H1 (cell line): Measurements from ENCODE around the gene KLF9. TPM values are rescaled to one million over a fixed set of nuclear protein-coding genes. Genes with fewer than 3 reads are reported as not detected.
A peak's percentile ranks its signal among the peaks of the same experiment; 100 is the strongest.

ENCODE experiments used
- CTCF ChIA-PET: fragments of 300-600 bp; sonication (Branson Sonifier 250); formaldehyde crosslinking; loops from one replicate; lab custom pipeline; 2021; ENCODE audit not compliant: partially characterized antibody; lab: Charles Lee
- POLR2A ChIA-PET: fragments of 300-600 bp; sonication (Branson Sonifier 250); formaldehyde crosslinking; loops from one replicate; lab custom pipeline; 2021; ENCODE audit warnings: inconsistent platforms; ENCODE audit not compliant: partially characterized antibody; lab: Charles Lee
- DNase-seq, 2 experiments: peaks; one replicate each; pipeline versions ENCODE4 v3.0.0 to v3.0.0-alpha.2; 2010 to 2022; ENCODE audit warnings: low spot score in 2 of 2, low read depth in 1 of 2, mixed read lengths in 1 of 2
- FAIRE-seq: peaks from 2 replicates; lab custom pipeline; 2011; peaks lifted over from hg19 to GRCh38; lab: Jason Lieb, UNC
- H2AFZ ChIP-seq: 2 replicates; pipeline ENCODE4 v1.8.1; 2012; ENCODE audit warnings: low read length, inconsistent platforms
- H2AK5ac ChIP-seq: 2 replicates; pipeline ENCODE4 v1.6.1; 2013; ENCODE audit warnings: low read depth, low read length
- H2BK120ac ChIP-seq: replicated peaks from 2 replicates; pipeline ENCODE3; 2013; ENCODE audit warnings: low read depth, low read length, inconsistent platforms
- H2BK12ac ChIP-seq: 2 replicates; pipeline ENCODE4 v1.6.1; 2013; ENCODE audit warnings: low read depth, low read length
- H2BK15ac ChIP-seq: 2 replicates; pipeline ENCODE4 v1.6.1; 2013; ENCODE audit warnings: low read length
- H2BK20ac ChIP-seq: 2 replicates; pipeline ENCODE4 v1.6.1; 2013; ENCODE audit warnings: low read length
- H2BK5ac ChIP-seq: 2 replicates; pipeline ENCODE4 v1.6.1; 2013; ENCODE audit warnings: low read depth, low read length
- H3K14ac ChIP-seq: 2 replicates; pipeline ENCODE4 v1.6.1; 2013; ENCODE audit warnings: inconsistent platforms; ENCODE audit not compliant: insufficient read length
- H3K18ac ChIP-seq: 2 replicates; pipeline ENCODE4 v1.6.1; 2013; ENCODE audit warnings: low read length; ENCODE audit errors: extremely low read depth
- H3K23ac ChIP-seq: 2 replicates; pipeline ENCODE4 v1.6.1; 2013; ENCODE audit warnings: inconsistent platforms; ENCODE audit not compliant: insufficient read length
- H3K23me2 ChIP-seq: 2 replicates; pipeline ENCODE4 v1.6.1; 2013; ENCODE audit warnings: low read depth, low read length
- H3K27ac ChIP-seq: 2 replicates; pipeline ENCODE4 v1.6.1; 2011; ENCODE audit warnings: low read depth, low read length, inconsistent platforms
- H3K27me3 ChIP-seq, 4 experiments: replicated peaks in 1 of 4; 1 replicate in 1 of 4; 2 replicates in 3 of 4; pipeline versions ENCODE4 v1.6.1 to v1.8.1; 2011 to 2013; ENCODE audit warnings: low read length in 3 of 4, mild to moderate bottlenecking in 3 of 4, inconsistent platforms in 2 of 4, mixed read lengths in 2 of 4, moderate library complexity in 1 of 4; ENCODE audit not compliant: control insufficient read depth in 3 of 4, insufficient read depth in 3 of 4; ENCODE audit errors: extremely low read depth in 1 of 4
- H3K36me3 ChIP-seq, 4 experiments: 2 replicates each; pipeline versions ENCODE4 v1.6.1 to v1.8.1; 2011 to 2013; ENCODE audit warnings: mild to moderate bottlenecking in 4 of 4, low read length in 3 of 4, moderate library complexity in 2 of 4, control low read depth in 1 of 4, inconsistent platforms in 1 of 4; ENCODE audit not compliant: insufficient read depth in 4 of 4, control insufficient read depth in 2 of 4
- H3K4ac ChIP-seq: replicated peaks from 2 replicates; pipeline ENCODE3; 2013; ENCODE audit warnings: low read length, low read depth, mixed read lengths, inconsistent platforms; ENCODE audit not compliant: insufficient read length
- H3K4me1 ChIP-seq, 4 experiments: replicated peaks in 1 of 4; 1 replicate in 1 of 4; 2 replicates in 3 of 4; pipeline versions ENCODE4 v1.6.1 to v1.8.1; 2011 to 2013; ENCODE audit warnings: low read length in 3 of 4, inconsistent platforms in 2 of 4, mixed read lengths in 1 of 4; ENCODE audit not compliant: insufficient read depth in 4 of 4, control insufficient read depth in 3 of 4
- H3K4me2 ChIP-seq, 2 experiments: 2 replicates each; pipeline versions ENCODE4 v1.6.1 to v1.8.1; 2011 to 2013; ENCODE audit warnings: low read depth in 2 of 2, low read length in 2 of 2, control low read depth in 1 of 2, inconsistent platforms in 1 of 2, mild to moderate bottlenecking in 1 of 2; ENCODE audit not compliant: insufficient read depth in 1 of 2
- H3K4me3 ChIP-seq, 4 experiments: fragments of 200-600, 300-600 bp in 1 of 4; sonication (generic), shearing (Covaris generic), sonication (Bioruptor Twin) in 1 of 4; 2 replicates each; pipeline versions ENCODE4 v1.5.1 to v1.8.1; 2011 to 2016; ENCODE audit warnings: low read length in 4 of 4, low read depth in 3 of 4, control low read depth in 2 of 4, inconsistent platforms in 2 of 4, mild to moderate bottlenecking in 2 of 4, mixed read lengths in 1 of 4, moderate library complexity in 1 of 4; ENCODE audit not compliant: insufficient read depth in 2 of 4; ENCODE audit errors: extremely low read depth in 1 of 4
- H3K56ac ChIP-seq: replicated peaks from 2 replicates; pipeline ENCODE3; 2013; ENCODE audit warnings: low read depth, mild to moderate bottlenecking, mixed read lengths, low read length, inconsistent platforms; ENCODE audit not compliant: insufficient read length
- H3K79me1 ChIP-seq: 2 replicates; pipeline ENCODE4 v1.6.1; 2013; ENCODE audit warnings: low read depth, low read length, control low read depth
- H3K79me2 ChIP-seq, 2 experiments: 2 replicates each; pipeline versions ENCODE4 v1.6.1 to v1.8.1; 2012 to 2013; ENCODE audit warnings: low read length in 2 of 2, mild to moderate bottlenecking in 2 of 2, inconsistent platforms in 1 of 2; ENCODE audit not compliant: insufficient read depth in 2 of 2, control insufficient read depth in 1 of 2
- H3K9ac ChIP-seq, 4 experiments: replicated peaks in 1 of 4; 1 replicate in 1 of 4; 2 replicates in 3 of 4; pipeline versions ENCODE4 v1.6.1 to v1.8.1; 2011 to 2013; ENCODE audit warnings: low read depth in 3 of 4, low read length in 3 of 4, control low read depth in 2 of 4, mild to moderate bottlenecking in 2 of 4, moderate library complexity in 2 of 4, inconsistent platforms in 1 of 4; ENCODE audit errors: extremely low read depth in 1 of 4
- H3K9me3 ChIP-seq, 2 experiments: 2 replicates each; pipeline versions ENCODE4 v1.6.1 to v1.8.1; 2012 to 2013; ENCODE audit warnings: mild to moderate bottlenecking in 2 of 2, moderate library complexity in 2 of 2, control low read depth in 1 of 2, inconsistent platforms in 1 of 2, low read depth in 1 of 2, low read length in 1 of 2, mixed read lengths in 1 of 2; ENCODE audit not compliant: insufficient read depth in 2 of 2
- H4K20me1 ChIP-seq, 2 experiments: replicated peaks in 1 of 2; 2 replicates each; pipeline versions ENCODE3 to v1.8.1; 2011 to 2013; ENCODE audit warnings: inconsistent platforms in 2 of 2, low read length in 2 of 2, mild to moderate bottlenecking in 1 of 2; ENCODE audit not compliant: insufficient read depth in 2 of 2, control insufficient read depth in 1 of 2
- H4K5ac ChIP-seq: 2 replicates; pipeline ENCODE4 v1.6.1; 2013; ENCODE audit warnings: low read length, low read depth, mixed read lengths, inconsistent platforms; ENCODE audit not compliant: insufficient read length
- H4K8ac ChIP-seq: 2 replicates; pipeline ENCODE4 v1.8.0; 2013; ENCODE audit warnings: mild to moderate bottlenecking, moderate library complexity, low read length, inconsistent platforms; ENCODE audit not compliant: insufficient read depth; ENCODE audit errors: extremely low read depth
- H4K91ac ChIP-seq: replicated peaks from 2 replicates; pipeline ENCODE3; 2013; ENCODE audit warnings: low read length, mixed read lengths, inconsistent platforms; ENCODE audit not compliant: insufficient read length
- WGBS, 2 experiments: shearing (Covaris generic) in 1 of 2; methylation state at CpG; one replicate each; pipeline versions ENCODE4 v1.1.6 to v1.1.7; 2013 to 2015; ENCODE audit warnings: low lambda C conversion rate in 2 of 2, mixed read lengths in 2 of 2, inconsistent platforms in 1 of 2, low coverage in 1 of 2, missing lambda C conversion rate in 1 of 2; ENCODE audit not compliant: insufficient replicate concordance in 2 of 2, insufficient coverage in 1 of 2, insufficient read length in 1 of 2; ENCODE audit errors: extremely low coverage in 1 of 2, missing lambda C conversion rate in 1 of 2; 5-methylcytosine and 5-hydroxymethylcytosine counted together
- polyA plus RNA-seq, 7 experiments: library from polyadenylated mRNA; depleted of rRNA in 3 of 7; stranded (reverse) in 5 of 7; unstranded in 2 of 7; fragments of >200 nt in 5 of 7; fragments of 200-250 nt in 2 of 7; gene quantifications; 1 replicate in 5 of 7; 2 replicates in 1 of 7; 4 replicates in 1 of 7; pipeline versions ENCODE4 v1.2.1 to v1.2.3, GENCODE V29; 2011 to 2013; ENCODE audit warnings: missing spikeins in 2 of 7, mixed read lengths in 2 of 7
- total RNA-seq: library from RNA; stranded (reverse); fragmentation: NEBNext Ultra II Directional; extraction: Animal tissue kit (Norgen Biotek cat#: 25700); gene quantifications from 2 replicates; pipeline ENCODE4 v1.2.1, GENCODE V29; 2021
- TF ChIP-seq, protein P1 (sequence below): IDR thresholded peaks from 2 replicates; pipeline ENCODE4 v1.6.1; 2012; ENCODE audit warnings: inconsistent platforms
- TF ChIP-seq, protein P2 (sequence below): IDR thresholded peaks from 2 replicates; pipeline ENCODE4 v1.6.1; 2012; ENCODE audit warnings: inconsistent platforms

The KLF9 gene
- total and polyA plus RNA-seq, 2 of the 8 experiments (the other 6 are each of a cell fraction or from before 2014, with no cell fraction given): 0.47 to 0.82 TPM

DNA sequence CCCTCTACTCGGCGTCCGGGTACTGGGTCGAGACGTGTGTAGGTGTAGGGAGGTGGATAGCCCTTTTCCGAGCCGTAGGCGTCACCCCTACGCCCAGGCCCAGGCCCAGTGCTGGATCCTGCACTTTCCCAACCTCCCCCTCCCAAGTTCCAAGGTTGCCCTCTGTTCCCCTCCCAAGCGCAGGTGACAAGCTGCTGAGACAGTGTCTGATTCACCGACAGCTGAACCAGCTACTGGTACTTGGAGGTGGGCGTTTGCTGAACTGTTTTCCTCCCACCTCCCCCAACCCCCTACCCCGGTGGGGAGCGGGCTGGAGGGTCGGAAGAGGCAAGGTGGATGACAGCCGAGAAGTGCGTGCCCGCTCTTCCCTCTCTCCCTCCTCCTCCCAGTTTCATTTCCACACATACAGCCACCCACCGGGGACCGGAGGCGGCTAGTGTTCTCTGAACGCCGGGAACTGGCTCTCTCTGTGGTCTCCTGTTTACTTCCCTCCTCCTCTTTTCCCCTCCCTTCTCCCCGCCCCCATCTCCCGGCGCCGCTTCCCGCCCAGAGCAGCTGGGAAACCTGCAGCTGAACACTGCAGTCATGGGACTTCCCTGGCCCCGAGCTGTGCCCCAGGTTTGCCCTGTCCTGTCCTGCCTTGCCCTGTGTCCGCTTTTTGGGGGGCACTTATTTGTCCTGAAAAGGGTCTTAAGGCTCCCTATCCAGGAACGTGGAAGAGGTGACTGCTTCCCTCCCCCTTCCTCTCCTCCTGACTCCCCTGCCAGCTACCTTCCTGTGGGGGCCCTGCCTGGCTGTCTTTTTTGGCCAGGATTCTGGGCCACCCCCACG lies 6.2 kb upstream of the KLF9 start:
- Histone ChIP-seq H2AK5ac (no peak overlapping the region), H2BK5ac (peak overlapping the region; percentile 71; the same call in 1 of the 2 replicates), H4K20me1 (no peaks in the 10 kb centered on the region), H3K27me3 (peaks cover 0 to 4% (median 1%) of the 10 kb centered on the region in 4 experiments; a peak in 4 of 7 replicates), H2AFZ (peak overlapping the region; percentile 86), H3K79me2 (no peaks in the 10 kb centered on the region), H3K18ac (peak overlapping the region; percentile 75), H3K79me1 (no peaks in the 10 kb centered on the region), H3K4me2 (peak overlapping the region; percentile 84 to 91), H4K91ac (no peak overlapping the region), H3K23ac (no peak overlapping the region), H3K23me2 (peaks cover 25% of the 10 kb centered on the region), H2BK12ac (0 out of 2 replicates have a peak overlapping the region, but pooled peaks have one; percentile 39), H3K9ac (peak overlapping the region in 2 of 4 experiments; percentile 20 to 44; a peak in 3 of 7 replicates), H4K5ac (no peak overlapping the region), H3K14ac (no peak overlapping the region), H2BK20ac (peak overlapping the region; percentile 95; the same call in 1 of the 2 replicates), H3K4me1 (peaks cover 4 to 14% (median 5%) of the 10 kb centered on the region in 4 experiments; a peak in 6 of 7 replicates), H3K9me3 (no peaks in the 10 kb centered on the region), H3K27ac (0 out of 2 replicates have a peak overlapping the region, but pooled peaks have one; percentile 24), H3K4me3 (peak overlapping the region; percentile 52 to 81 (median 78)), H3K56ac (no peak overlapping the region), H2BK120ac (no peak overlapping the region), H4K8ac (peak overlapping the region; percentile 39; the same call in 1 of the 2 replicates), H2BK15ac (peak overlapping the region; percentile 88), H3K4ac (no peak overlapping the region), H3K36me3 (no peaks in the 10 kb centered on the region)
- no peak for FAIRE-seq
- ChIA-PET POLR2A (interaction anchor here (0.8 to 4.5 kb wide), 8 partner anchors 9 to 1101 kb away, joined by 3 to 28 read pairs (median 4); no protein-coding TSS in a partner anchor), CTCF (interaction anchor here (0.6 to 3.2 kb wide), 5 partner anchors 54 to 512 kb away, joined by 3 to 8 read pairs (median 4); no protein-coding TSS in a partner anchor)
- WGBS, 2 experiments: 3% methylated on average over 22 of the region's 32 CpGs; no CpG with 5 or more reads in 1 of the 2 experiments
- peak; percentile 57 to 82 for DNase-seq
- TF ChIP-seq, protein P1, sequence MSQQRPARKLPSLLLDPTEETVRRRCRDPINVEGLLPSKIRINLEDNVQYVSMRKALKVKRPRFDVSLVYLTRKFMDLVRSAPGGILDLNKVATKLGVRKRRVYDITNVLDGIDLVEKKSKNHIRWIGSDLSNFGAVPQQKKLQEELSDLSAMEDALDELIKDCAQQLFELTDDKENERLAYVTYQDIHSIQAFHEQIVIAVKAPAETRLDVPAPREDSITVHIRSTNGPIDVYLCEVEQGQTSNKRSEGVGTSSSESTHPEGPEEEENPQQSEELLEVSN: no peak
- TF ChIP-seq, protein P2, sequence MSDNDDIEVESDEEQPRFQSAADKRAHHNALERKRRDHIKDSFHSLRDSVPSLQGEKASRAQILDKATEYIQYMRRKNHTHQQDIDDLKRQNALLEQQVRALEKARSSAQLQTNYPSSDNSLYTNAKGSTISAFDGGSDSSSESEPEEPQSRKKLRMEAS: 0 out of 2 replicates have a peak, but pooled peaks have one; percentile 40
